ENCODE measurements around the gene JUP. TPM values are rescaled to one million over a fixed set of nuclear protein-coding genes. Genes with fewer than 3 reads are reported as not detected.
A peak's percentile ranks its signal among the peaks of the same experiment; 100 is the strongest.

Gene JUP
- total and polyA plus RNA-seq, 2 of the 13 experiments (the other 11 are each of a cell fraction or from before 2014, with no cell fraction given): 12.1 to 20.6 TPM

DNA sequence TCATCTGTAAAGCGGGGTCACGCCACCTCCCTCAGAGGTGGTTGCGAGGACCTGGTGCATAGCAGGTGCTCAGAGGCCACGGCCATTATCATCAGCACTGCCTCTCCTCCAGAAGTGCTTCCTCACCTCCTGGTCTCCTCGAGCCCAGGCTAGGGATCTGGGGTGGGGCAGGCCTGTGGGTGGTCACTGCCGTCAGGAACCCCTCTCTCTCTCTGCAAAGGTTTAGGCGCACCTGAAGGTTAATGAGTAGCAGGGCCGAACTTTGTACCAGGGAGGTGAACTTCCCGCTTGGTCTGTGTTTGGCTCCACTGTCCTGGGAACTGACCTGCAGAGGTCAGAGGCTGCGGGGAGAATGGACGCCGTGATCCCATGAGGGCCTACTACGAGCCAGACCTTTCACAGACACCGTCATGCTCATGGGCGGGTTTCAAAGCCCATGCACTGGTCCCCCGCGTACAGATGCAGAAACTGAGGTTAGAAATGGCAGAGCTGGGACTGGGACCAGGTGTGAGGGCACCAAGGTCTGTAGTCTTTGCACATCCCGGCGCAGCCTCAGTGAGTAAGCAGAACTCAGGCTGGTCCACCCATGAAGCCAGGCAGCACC, 13.8 kb downstream of the JUP start (continued):
- no peak; the same call in 1 of the 2 replicates for TF ChIP-seq MYC (CRISPR knock-in tag; IDR thresholded peaks at IDR 0.05; ENCODE audit: borderline replicate concordance)
- TF ChIP-seq SRF (IDR thresholded peaks at IDR 0.05; ENCODE audit: low read depth, low read length): peak; percentile 48; the same call in 1 of the 2 replicates
- TF ChIP-seq ATF7 (IDR thresholded peaks at IDR 0.05): no peak
- TF ChIP-seq ATF7 (CRISPR knock-in tag; IDR thresholded peaks at IDR 0.05): peak; percentile 62; the same call in 1 of the 2 replicates
- no peak for TF ChIP-seq ZNF75D (CRISPR knock-in tag; IDR thresholded peaks at IDR 0.05; ENCODE audit: borderline replicate concordance)
- TF ChIP-seq PHF5A (CRISPR knock-in tag; IDR thresholded peaks at IDR 0.05; ENCODE audit: low read depth, unreplicated experiment): no peak
- TF ChIP-seq PREB (CRISPR knock-in tag; IDR thresholded peaks at IDR 0.05): no peak
- no peak for TF ChIP-seq ZNF710 (CRISPR knock-in tag; IDR thresholded peaks at IDR 0.05; ENCODE audit: borderline replicate concordance)
- 0 out of 2 replicates have a peak, but pooled peaks have one; percentile 21 for TF ChIP-seq ETV6 (CRISPR knock-in tag; conservative IDR thresholded peaks at IDR 0.05)
- TF ChIP-seq ZFY (CRISPR knock-in tag; IDR thresholded peaks at IDR 0.05): peak; percentile 75
- TF ChIP-seq ERF (CRISPR knock-in tag; IDR thresholded peaks at IDR 0.05): 0 out of 2 replicates have a peak, but pooled peaks have one; percentile 13
- TF ChIP-seq TRIM22 (IDR thresholded peaks at IDR 0.05): no peak
- no peak for TF ChIP-seq ZBTB4 (CRISPR knock-in tag; IDR thresholded peaks at IDR 0.05; ENCODE audit: borderline replicate concordance)
- TF ChIP-seq SNAPC4 (CRISPR knock-in tag; IDR thresholded peaks at IDR 0.05): no peak; the same call in 1 of the 2 replicates
- TF ChIP-seq GABPB1 (CRISPR knock-in tag; IDR thresholded peaks at IDR 0.05): peak; percentile 34; the same call in 1 of the 2 replicates
- peak; percentile 48; the same call in 1 of the 2 replicates for TF ChIP-seq CREM (IDR thresholded peaks at IDR 0.05)
- no peak for TF ChIP-seq CREM (CRISPR knock-in tag; IDR thresholded peaks at IDR 0.05)
